ENCODE measurements around the gene LRRC4C. TPM values are rescaled to one million over a fixed set of nuclear protein-coding genes. Genes with fewer than 3 reads are reported as not detected.

The LRRC4C gene
- total RNA-seq, 3 donors from 2014 or later, result 0.29 to 4.1 TPM; not detected in 1

DNA sequence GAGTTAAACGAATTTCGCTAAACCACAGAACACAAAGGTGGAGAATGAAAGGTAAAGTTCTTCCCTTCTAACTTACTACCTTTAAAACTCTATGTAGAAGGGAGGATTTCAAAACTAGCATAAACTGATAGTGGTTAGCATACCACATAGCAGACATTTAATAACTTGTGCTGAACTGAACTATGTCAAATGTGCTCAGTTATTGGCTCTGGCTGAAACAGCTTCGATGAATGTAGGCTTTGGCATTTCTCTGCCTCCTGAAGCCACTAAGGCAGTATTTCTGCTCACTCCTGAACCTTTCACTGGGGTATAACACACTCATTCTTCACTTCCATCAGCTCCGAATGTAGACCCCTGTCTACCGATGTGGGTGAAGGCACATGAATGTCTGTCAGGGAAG is 1188.1 kb downstream of the LRRC4C start:
- intact Hi-C loops (cut with DNase I, micrococcal nuclease), result no loop called here
- no peak for TF ChIP-seq CTCF (IDR thresholded peaks at IDR 0.05)

GRCh38 chr11:40269865-40270264 is 1189.6 kb downstream of the LRRC4C start:
- intact Hi-C loops (cut with DNase I, micrococcal nuclease), result no loop called here
- Histone ChIP-seq H3K9me3 (no peaks in the 10 kb centered on the region), H3K36me3 (ENCODE audit: low read depth) (no peaks in the 10 kb centered on the region), H3K4me3 (no peak overlapping the region), H3K4me1 (ENCODE audit: low read depth) (no peaks in the 10 kb centered on the region)
- DNase-seq (no peak), ATAC-seq (no peak)
- no peak for TF ChIP-seq CTCF (IDR thresholded peaks at IDR 0.05)

More for the DNA sequence above, 1188.1 kb downstream of the LRRC4C start:
- no peak for DNase-seq
- no peak for ATAC-seq
- Histone ChIP-seq H3K4me3 (no peak overlapping the region), H3K4me1 (ENCODE audit: low read depth) (no peaks in the 10 kb centered on the region), H3K36me3 (ENCODE audit: low read depth) (no peaks in the 10 kb centered on the region), H3K9me3 (no peaks in the 10 kb centered on the region)

DNA sequence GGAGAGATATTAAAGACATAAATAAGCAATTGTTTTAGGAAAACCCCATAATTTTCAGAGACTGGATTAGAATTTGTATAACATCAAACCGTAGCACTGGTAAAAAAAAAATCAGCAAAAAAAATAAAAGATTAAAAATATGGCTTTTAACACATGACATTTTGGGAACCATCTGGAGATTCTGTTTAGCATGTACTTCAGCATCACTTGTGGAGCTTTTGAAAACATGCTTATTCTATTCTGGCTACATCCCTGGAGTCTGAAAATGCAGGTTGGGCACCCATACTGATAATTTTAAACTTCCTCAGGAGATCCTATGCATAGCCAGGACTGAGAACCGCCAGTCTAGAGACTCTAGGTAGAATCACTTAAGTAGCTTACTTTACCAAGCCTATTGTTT is 1190.9 kb downstream of the LRRC4C start:
- H3K4me3 ChIP-seq, result no peak overlapping the region
- no peaks in the 10 kb centered on the region for H3K9me3 ChIP-seq
- TF ChIP-seq CTCF (IDR thresholded peaks at IDR 0.05), result no peak
- no peaks in the 10 kb centered on the region for H3K4me1 ChIP-seq (ENCODE audit: low read depth)
- no peak for ATAC-seq
- intact Hi-C loops (cut with DNase I, micrococcal nuclease), result no loop called here
- no peak for DNase-seq
- H3K36me3 ChIP-seq (ENCODE audit: low read depth), result no peaks in the 10 kb centered on the region

DNA sequence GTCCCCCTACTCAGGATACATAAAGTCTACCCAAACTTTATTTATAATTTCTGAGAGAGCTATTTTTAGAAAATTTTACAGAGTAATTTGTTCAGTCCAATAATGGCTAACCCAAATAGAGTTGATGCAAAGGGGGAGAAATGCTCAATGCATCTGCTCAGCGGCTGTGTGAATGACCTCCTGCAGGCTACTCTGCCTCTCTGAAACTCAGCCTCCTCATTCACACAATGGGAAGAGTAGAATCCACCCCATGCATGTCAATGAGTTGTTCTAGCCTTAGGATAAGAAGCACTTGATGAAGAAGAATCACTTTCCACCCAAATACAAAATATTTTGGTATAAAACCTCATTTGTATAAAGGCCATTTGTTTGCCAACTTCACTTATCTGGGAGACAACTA is 1204.0 kb downstream of the LRRC4C start:
- intact Hi-C loops (cut with DNase I, micrococcal nuclease), result no loop called here
- H3K4me1 ChIP-seq (ENCODE audit: low read depth), result no peaks in the 10 kb centered on the region
- H3K9me3 ChIP-seq, result no peaks in the 10 kb centered on the region
- H3K4me3 ChIP-seq, result no peak overlapping the region
- no peak for ATAC-seq
- DNase-seq, result no peak
- TF ChIP-seq CTCF (IDR thresholded peaks at IDR 0.05), result no peak
- no peaks in the 10 kb centered on the region for H3K36me3 ChIP-seq (ENCODE audit: low read depth)

DNA sequence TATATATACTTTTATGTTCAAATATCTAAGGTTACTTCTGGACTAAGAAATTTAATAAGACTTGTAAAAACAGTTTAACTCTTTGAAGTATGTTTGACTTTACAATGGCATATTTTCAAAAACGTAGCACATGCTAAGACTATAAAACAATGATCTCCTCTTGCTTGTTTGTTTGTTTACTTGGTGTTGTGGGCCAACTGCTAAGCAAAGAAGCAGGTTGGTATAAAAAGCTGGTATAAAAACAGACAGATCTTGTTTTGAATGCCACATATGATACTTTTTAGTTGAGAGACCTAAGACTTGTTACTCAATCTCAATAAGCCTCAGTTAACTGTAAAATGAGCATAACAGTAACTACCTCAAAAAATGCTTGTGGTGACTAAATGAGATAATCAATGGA is 1206.3 kb downstream of the LRRC4C start:
- Histone ChIP-seq H3K4me1 (ENCODE audit: low read depth) (no peaks in the 10 kb centered on the region), H3K36me3 (ENCODE audit: low read depth) (no peaks in the 10 kb centered on the region), H3K9me3 (no peaks in the 10 kb centered on the region), H3K4me3 (no peak overlapping the region)
- no peak for ATAC-seq
- no peak for TF ChIP-seq CTCF (IDR thresholded peaks at IDR 0.05)
- intact Hi-C loops (cut with DNase I, micrococcal nuclease), result no loop called here
- DNase-seq, result no peak

- Histone ChIP-seq H3K9me3 (no peaks in the 10 kb centered on the region), H3K4me1 (ENCODE audit: low read depth) (no peaks in the 10 kb centered on the region), H3K36me3 (ENCODE audit: low read depth) (no peaks in the 10 kb centered on the region), H3K4me3 (no peak overlapping the region)
- ATAC-seq, result no peak
- no peak for DNase-seq
- intact Hi-C loops (cut with DNase I, micrococcal nuclease), result no loop called here
- no peak for TF ChIP-seq CTCF (IDR thresholded peaks at IDR 0.05)
Observed at GRCh38 chr11:40252236-40252635, 1207.2 kb downstream of the LRRC4C start.

All from mucosa of descending colon (tissue), 3 donors.